HL-60 (cell line): ENCODE data around the gene NEDD4L.

Experiments
- DNase-seq, 2 experiments: peaks; one replicate each; pipeline ENCODE4 v3.0.0-alpha.2; 2010 to 2020; ENCODE audit warnings: low read depth in 1 of 2, low spot score in 1 of 2
- H3K27ac ChIP-seq: fragments of 250-450 bp; sonication (Bioruptor Pico); replicated peaks from 2 replicates; pipeline ENCODE4 v1.5.1; 2020; ENCODE audit warnings: mild to moderate bottlenecking, moderate library complexity
- H3K27me3 ChIP-seq: fragments of 250-450 bp; sonication (Bioruptor Pico); 2 replicates; pipeline ENCODE4 v1.5.1; 2021; ENCODE audit warnings: mild to moderate bottlenecking, moderate library complexity; ENCODE audit not compliant: insufficient read depth, poor library complexity, severe bottlenecking
- H3K4me3 ChIP-seq: replicated peaks from 2 replicates; pipeline ENCODE4 v1.5.1; 2011; ENCODE audit warnings: mild to moderate bottlenecking, control low read depth, low read length; ENCODE audit not compliant: insufficient read depth
- GABPA ChIP-seq: IDR thresholded peaks from 2 replicates; pipeline ENCODE4 v1.6.1; 2012; ENCODE audit warnings: low read depth
- POLR2AphosphoS5 ChIP-seq: IDR thresholded peaks from 2 replicates; pipeline ENCODE4 v1.6.1; 2012; ENCODE audit warnings: low read depth
- REST ChIP-seq: IDR thresholded peaks from 2 replicates; pipeline ENCODE4 v1.6.1; 2012; ENCODE audit warnings: low read depth; ENCODE audit not compliant: insufficient replicate concordance
- SPI1 ChIP-seq: IDR thresholded peaks from 2 replicates; pipeline ENCODE4 v1.6.1; 2012; ENCODE audit warnings: low read depth, mild to moderate bottlenecking, borderline replicate concordance
- TF ChIP-seq, protein P1 (sequence below): IDR thresholded peaks from one replicate; pipeline ENCODE4 v1.5.1; 2011; ENCODE audit warnings: low read length, control low read depth, inconsistent platforms; ENCODE audit not compliant: insufficient read depth

The NEDD4L gene

DNA sequence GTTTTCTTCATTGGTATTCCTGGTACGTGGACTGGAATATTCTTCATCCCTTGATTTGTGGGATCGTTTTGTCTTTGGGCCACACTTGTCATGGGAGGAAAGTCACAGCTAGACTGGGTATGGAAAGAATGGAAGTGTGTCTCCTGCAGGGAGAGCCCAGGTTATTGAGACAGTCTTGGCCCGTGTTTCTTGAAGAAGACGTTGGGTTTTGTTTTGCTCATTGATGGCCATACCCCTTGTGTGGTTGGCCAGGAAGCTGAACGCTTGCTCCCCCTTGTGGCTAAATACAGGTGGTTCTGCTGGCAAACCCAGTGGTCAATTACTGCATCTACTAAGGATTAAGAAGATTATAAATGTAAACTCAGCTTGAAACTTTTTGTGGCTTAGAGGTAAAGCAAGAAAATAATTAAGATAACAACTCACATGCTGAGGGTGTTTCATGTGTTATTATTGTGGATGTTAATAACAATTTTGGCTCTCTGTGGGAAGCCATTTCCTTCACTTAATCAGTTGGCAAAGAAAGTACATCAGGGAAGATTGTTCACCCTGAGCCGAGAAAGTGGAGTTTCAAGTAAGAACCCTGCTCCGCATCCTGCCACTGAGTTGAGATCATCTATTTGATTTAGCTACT is 91.8 kb downstream of the NEDD4L start:
- no peak for TF ChIP-seq GABPA
- TF ChIP-seq, protein P1, sequence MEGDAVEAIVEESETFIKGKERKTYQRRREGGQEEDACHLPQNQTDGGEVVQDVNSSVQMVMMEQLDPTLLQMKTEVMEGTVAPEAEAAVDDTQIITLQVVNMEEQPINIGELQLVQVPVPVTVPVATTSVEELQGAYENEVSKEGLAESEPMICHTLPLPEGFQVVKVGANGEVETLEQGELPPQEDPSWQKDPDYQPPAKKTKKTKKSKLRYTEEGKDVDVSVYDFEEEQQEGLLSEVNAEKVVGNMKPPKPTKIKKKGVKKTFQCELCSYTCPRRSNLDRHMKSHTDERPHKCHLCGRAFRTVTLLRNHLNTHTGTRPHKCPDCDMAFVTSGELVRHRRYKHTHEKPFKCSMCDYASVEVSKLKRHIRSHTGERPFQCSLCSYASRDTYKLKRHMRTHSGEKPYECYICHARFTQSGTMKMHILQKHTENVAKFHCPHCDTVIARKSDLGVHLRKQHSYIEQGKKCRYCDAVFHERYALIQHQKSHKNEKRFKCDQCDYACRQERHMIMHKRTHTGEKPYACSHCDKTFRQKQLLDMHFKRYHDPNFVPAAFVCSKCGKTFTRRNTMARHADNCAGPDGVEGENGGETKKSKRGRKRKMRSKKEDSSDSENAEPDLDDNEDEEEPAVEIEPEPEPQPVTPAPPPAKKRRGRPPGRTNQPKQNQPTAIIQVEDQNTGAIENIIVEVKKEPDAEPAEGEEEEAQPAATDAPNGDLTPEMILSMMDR = peak; percentile 94
- H3K27me3 ChIP-seq = no peaks in the 10 kb centered on the region
- DNase-seq = peak; percentile 47 to 61
- no peak overlapping the region for H3K4me3 ChIP-seq
- H3K27ac ChIP-seq = no peak overlapping the region

- no peak overlapping the region for H3K4me3 ChIP-seq
- DNase-seq = no peak
- no peak for TF ChIP-seq SPI1
- TF ChIP-seq, protein P1 = no peak
- TF ChIP-seq POLR2AphosphoS5 = no peak
- TF ChIP-seq REST = no peak
- TF ChIP-seq GABPA = no peak
- peaks cover 3% of the 10 kb centered on the region for H3K27me3 ChIP-seq
- H3K27ac ChIP-seq = no peak overlapping the region
These were observed 92.9 kb downstream of the NEDD4L start for GRCh38 chr18:58136879-58137278.

DNA sequence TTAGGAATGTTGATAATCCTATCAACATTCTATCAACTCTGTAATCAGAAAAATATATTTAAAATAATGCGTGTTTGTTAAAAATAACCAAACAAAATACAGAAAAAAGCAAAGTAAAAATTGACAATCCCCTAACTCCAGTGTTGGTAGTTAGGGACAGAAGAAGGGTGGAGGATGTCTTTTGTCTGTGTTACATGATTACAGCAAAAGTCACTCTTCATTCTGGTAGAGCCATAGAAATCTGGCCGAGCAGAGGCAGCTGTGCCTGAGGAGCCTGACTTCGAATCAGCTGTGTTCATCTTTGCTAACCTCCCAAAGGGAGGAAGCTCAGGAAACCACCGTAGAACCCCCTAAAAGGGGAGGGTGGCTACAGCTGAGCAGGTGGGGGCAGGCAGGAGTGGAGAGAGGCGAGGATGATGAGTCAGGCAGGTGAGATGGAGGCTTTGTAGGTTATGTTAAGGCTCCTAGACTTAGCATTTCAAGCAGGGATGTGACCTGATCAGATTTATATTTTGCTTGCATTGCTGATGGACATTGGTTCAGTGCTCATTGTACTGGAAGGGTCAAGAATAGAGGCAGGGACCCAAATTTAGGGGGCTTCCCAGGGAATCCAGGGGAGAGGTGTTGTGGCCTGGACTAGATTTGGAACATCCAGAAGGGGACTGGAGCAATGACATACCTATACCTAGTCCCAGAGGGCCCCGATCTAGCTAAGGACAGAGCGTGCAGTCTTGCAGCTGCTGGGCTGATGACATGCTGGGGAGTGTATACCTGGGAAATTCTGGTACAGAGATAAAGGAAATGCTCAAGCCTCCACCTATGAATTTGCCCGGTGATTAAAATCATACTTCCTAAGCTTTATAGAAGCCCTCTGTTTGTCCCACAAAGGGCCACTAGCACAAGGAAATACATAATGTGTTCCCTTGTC is 95.7 kb downstream of the NEDD4L start:
- TF ChIP-seq POLR2AphosphoS5 = no peak
- TF ChIP-seq, protein P1 = no peak
- no peak for TF ChIP-seq GABPA
- Histone ChIP-seq H3K4me3 (no peak overlapping the region), H3K27me3 (peaks cover 3% of the 10 kb centered on the region), H3K27ac (no peak overlapping the region)
- DNase-seq = no peak

DNA sequence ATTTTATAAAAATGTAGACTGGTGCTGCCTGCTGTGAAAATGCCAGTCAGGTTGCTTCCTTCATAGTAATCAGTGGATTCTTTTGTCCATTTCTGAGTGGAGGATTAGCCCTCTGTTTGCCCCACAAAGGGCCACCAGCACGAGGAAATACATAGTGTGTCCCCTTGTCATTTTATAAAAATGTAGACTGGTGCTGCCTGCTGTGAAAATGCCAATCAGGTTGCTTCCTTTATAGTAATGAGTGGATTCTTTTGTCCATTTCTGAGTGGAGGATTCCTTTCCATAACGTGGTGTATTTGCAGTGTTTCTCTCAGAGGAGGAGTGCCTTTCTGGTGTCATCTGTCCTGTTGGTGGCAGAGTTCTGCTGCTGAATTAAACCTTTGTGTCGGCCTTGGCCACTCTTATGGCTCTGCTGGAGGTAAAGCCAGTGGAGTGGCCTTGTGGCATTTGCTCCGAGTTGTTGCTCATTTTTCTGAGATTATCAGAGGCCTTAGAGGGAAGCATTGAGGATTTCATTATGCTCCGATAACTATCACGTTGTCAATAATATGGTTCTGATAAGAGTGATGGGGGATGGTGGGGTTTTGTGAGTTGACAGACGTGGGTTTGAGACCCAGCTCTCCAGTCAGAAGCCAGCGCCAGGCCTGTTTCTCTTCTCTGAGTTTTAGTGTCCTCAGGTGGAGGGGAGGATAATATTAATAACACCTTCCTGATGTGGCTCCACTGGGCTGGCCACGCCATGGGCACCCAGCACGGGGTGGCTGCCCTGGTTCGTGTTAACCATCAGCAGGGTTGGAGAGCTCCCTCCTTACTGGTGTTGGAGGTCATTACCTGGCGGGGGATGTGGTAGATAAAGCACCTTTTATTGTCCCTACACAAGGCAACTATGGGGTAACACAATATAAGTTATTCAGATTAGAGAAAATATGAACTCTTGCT is 96.6 kb downstream of the NEDD4L start:
- no peak for DNase-seq

More for the DNA sequence above, 96.6 kb downstream of the NEDD4L start:
- no peak overlapping the region for H3K27ac ChIP-seq
- no peak overlapping the region for H3K4me3 ChIP-seq
- peaks cover 3% of the 10 kb centered on the region for H3K27me3 ChIP-seq
- TF ChIP-seq GABPA = no peak
